NCI-H1048 (cell line): ENCODE data around the gene GJD2.
A peak's percentile ranks its signal among the peaks of the same experiment; 100 is the strongest.

ENCODE experiments used
- DNase-seq: peaks from one replicate; lab custom pipeline; 2025; lab: John Stamatoyannopoulos, UW

Gene GJD2

DNA sequence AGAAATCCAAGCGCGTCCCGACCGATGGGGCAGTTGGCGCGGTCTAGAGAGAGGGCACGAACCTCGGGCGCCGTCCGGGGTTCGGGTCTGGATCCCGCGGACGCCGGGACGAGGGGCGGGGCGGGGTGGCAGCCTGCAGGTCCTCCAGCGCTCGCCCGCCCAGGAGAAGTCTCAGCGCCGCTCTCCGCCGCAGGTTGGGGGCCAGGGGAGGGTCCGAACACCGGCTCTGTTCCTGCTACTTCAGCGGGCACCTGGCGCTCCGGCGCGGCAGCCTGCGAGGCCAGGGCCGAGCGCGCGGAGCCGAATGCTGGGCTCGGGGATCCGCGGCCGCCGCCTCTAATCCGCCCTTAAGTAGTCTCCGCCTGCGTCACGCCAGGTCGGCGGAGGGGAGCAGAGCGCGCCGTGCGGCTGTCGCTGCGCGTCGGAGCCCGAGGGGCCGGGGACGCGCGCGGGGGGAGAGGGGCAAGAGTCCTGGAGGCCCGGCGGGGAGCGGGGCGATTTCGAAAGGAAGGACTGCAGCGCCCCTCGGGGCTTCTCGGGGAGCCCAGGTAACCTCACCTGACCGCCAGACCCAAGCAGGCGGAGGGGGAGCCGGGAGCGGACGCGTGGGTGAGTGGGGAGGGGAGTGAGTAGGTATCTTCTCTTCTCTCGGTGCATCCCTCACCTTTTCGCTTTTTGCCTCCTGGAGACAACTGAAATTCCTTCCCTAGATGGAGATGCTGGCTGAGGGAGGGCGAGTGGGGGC lies at the start of gene GJD2:
TSS of gene GJD2 (minus strand) at position 325 of the 745 bp plus-strand sequence. CDS start 510 bp downstream, outside the sequence.
- no peak for DNase-seq

DNA sequence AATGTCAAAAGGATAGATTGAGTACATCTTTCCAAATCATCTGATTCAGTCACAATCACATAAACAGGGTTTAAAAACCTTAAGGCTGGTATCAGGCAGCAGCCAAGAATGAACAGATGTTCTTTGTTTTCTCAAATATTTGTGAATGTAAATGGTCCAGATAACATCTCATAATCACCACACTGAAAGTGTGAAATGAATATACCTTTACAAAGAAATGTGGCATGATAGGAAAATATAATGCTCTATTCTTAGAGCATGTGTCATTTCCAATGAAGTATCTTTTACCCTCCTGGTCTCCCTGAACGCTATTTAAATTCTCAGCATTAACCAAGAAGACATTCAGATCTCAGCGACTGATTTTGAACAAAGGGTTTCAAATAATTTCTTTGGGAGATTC lies 49.3 kb upstream of the GJD2 start:
- DNase-seq = peak; percentile 46

DNA sequence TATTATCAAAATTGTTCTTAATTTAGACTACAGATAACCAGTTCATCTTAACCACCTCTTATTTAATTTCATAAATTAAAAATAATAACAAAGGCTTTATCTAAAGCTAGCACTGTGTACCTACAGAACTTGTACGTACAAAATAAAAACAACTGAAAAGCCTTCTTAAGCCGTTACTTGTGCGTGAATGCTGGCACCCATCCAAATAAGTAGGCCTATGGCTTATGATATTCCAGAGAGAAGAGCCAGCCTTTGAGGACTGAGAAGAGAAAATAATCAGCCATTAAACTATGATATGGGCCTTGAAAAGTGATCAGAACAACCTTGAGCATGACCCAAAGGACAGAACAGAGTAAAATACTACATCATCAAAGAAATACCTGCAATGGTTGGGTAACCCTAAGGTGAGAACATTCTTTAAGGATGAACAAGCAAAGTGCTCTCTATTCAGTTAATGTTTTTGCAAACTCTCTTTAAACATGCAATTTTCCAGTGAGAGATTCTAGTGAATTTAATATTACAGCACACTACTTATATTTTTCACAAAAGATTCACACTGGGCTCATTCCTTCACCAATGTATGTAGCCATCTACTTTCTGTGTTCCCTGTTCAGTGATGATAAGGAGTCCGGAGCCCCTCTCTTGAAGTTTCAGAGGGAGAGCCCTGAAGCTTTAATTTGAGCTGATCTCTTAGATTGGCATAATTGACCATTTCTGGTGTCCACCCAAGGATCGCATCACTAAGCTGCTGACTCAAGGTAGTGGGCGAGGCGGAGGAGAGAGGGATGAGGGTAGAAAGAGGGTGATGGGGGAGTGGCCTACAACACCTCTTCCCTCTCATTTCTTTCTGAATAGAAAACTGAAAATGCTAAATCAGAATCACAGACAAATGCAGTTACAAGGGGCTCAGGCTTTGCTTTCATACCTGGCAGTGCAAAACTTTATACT lies 48.3 kb upstream of the GJD2 start:
- DNase-seq = no peak

DNA sequence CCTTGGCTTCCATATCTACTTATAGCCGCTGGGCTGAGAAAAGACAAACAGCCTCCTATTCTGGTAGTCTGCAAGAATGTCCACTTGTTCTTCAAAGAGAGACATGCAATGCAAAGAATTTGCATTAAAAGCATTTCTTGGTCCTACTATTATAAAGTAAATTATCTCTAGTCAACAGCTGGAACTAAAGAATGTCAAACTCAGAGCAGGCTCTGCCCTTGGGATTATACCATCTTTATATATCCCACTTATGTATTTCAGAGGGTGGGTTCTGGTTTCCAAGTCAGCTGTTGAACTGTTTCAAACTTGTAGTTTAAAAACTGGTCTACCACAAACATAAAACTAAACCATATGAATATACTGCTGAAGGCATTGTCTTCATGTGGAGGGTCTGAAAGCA lies 47.6 kb upstream of the GJD2 start:
- no peak for DNase-seq

DNA sequence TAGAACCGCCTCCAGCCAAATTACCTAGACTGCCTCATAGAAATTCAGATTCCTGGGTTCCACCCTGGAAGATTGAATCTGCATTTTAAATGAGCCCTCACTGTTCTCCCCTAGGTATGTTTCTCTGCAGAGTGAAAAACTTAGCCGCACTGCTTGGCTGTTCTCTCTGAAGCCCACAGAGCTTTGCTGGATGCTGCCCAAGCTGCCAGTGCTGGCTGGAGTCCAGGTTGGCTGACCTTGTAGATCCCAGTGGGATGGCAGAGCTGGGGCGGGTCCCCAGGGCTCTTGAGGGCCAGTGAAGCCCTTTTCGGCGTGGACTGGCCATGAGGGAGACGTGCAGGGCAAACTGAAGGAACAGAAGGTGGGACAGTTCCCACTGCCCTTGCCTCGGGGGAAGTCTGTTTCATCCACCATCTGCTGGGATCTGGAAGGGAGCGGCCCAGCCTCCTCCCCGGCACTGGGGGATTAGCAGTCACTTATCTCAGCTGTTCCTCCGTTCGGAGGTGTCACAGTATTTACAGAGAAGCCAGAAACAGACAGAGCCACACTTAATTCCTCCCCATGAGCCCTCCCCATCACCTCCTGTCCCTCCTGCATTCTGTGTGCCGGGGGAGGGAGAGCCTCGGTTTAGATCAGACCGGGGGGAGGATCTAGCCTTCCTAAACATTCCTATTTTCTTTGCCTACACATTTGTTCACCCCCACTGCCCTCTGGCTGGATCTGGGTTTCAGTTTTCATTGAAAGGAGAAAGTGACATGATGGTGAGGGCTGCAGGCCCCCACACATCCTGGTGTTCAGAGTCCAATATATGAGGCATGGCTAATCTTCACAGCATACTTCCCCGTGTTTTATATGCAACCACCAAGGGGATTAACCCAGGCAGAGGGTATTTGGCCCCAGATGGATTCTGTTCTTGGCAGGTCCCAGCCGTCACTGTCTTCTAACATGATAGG lies 44.6 kb upstream of the GJD2 start:
- DNase-seq = no peak

DNA sequence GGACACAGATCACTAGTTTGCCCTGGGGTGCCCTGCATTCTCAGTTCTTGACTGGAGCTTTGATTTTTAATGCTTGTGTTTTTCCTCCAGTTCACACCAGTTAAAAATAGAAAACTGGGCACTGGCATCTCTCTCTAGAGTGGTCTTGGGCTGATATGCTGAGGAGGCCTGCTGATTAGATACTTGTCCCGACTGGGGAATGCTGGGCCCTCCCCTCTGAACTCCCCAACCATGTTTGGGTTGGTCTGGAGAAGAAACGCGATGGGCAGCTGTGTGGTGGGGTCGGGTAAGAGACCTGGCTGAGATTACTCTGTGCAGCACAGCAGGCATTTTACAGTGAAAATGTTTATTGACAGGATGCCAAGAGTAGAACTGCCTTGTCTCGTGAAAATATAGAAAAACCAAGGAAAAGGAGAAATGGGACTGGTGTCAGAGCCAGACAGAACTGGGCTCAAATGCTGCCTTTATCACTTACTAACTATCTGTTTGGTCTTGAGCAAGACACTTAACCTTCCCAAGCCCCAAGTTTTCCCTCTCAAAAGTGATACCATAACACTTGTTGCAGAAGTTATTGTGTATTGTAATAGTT lies 42.1 kb upstream of the GJD2 start:
- DNase-seq = no peak

DNA sequence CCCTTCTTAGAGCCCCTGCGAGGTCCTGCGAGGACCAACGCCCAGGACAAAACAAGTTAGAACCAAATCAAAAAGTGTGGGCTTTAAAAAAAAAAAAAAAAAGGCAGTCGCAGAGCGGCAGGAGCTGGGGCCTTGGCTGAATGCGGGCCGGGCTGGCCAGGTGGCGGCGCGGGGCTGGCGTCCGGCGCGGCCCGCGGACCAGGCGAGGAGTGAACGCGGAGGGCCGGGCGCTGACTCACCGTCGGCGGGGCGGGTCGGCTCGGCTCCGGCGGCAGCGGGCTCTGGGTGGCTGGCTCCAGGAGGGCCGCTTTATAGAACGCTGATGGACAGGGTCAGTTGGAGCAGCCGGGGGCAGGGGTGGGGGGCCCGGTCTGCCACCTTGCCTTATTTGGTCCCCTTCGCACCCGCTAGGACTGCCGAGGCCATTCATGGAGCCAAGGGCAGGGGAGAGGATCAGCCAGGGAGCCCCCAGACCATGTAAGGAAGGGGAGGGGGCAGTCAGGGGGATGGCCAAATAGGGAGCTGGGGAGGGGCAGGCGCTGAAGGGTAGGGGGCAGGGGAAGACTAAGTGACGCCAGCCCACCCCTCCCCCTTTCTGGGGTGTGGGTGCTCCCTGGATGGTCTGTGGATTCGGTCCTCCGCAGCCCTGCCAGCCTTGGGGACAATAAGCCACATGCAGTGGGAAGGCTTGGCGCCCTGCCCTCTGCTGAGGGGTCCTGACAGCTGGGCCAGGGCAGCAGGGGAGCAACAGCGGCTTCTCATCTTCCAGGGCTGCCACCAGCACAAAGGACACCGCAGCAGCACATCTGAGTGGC lies 40.7 kb upstream of the GJD2 start, which contains the start of gene ACTC1:
TSS of gene ACTC1 (minus strand) at position 283 of the 815 bp plus-strand sequence. CDS start 741 bp downstream, outside the sequence.
- no peak for DNase-seq

DNA sequence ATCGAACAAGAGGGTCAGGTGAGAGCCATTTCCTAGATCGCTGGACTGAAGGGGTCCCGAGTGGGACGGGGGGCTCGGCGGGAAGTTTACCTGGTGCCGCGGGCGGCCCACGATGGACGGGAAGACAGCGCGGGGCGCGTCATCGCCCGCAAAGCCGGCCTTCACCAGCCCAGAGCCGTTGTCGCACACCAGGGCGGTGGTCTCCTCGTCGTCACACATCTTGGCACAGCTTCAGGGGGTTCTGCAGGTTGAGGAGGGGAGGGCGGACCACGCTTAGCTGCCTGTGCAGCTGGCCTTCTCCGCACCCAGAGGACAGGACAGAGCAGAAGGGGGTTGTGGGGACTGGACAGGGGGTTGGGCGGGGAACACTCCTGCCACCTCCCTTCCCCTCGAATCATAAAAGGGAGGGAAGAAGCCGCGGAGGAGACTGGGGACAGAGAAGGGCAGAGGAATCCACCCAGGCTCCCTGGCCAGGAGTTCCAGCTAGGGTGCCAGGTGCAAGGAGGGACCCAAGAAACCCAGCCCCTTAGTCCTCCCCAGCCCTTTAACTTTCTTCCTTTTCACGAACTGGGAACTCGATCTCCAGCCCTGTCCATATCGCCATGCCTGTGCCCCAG lies 39.9 kb upstream of the GJD2 start:
- no peak for DNase-seq

DNA sequence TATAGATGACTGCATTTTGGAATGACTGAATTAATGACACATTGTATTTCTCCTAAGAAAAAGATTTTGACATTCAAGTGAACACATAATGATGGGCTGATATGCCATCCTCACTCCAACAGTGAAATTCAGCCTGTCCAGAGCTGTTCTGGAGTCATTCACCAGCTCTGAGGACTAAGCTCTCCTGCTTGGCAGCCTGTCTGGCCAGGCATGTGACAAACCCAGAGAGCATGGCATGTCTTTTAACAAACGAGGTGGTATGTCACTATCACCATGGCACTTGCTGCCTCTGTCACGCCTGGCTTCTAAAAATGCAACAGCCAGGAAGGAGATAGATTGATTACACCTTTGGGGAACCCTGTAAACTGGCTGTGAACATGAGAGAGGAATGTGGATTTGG lies 39.1 kb upstream of the GJD2 start:
- DNase-seq = no peak

DNA sequence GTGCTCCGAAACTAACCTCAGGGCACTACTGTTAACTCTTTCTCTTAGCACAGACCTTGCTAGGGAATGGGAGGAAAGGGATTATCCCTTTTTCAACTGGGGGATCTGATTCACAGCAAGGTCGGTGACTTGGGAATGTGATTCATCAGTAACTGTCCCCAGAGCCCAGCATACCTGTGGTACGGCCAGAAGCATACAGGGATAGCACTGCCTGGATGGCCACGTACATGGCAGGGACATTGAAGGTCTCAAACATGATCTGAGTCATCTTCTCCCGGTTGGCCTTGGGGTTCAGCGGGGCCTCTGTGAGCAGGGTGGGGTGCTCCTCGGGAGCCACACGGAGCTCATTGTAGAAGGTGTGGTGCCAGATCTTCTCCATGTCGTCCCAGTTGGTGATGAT lies 38.3 kb upstream of the GJD2 start:
- DNase-seq = no peak

DNA sequence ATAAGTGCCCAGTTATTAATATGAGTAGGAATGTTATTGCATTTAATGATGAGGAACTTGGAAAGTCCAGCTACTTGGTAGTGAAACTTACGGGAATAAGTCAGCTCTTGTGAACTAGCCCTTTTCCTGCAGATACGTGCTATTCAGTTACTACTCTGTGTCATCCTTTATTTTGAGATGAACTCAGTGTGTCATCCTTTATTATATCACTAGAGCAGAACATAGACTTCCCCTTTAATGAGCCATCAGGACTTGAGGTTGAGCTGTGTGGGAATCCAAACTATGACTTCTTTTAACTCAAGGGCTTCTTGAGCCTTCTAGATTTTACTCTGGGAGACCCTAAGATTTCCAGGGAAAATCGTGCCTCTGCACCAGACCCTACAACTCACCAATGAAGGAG lies 36.9 kb upstream of the GJD2 start:
- DNase-seq = no peak

DNA sequence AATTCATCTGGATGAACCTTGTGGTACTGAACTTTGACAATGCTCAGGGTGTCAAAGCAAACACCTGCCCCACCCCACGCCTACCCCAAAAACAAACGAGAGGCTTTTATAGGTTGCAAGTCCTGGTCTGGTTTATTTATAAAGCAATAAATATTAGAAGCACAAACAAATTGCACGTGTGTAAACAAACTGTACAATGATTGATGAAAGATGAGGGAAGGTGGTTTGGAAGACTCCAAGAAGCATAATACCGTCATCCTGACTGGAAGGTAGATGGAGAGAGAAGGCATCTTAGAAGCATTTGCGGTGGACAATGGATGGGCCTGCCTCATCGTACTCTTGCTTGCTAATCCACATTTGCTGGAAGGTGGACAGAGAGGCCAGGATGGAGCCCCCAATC lies 35.3 kb upstream of the GJD2 start:
- DNase-seq = no peak

DNA sequence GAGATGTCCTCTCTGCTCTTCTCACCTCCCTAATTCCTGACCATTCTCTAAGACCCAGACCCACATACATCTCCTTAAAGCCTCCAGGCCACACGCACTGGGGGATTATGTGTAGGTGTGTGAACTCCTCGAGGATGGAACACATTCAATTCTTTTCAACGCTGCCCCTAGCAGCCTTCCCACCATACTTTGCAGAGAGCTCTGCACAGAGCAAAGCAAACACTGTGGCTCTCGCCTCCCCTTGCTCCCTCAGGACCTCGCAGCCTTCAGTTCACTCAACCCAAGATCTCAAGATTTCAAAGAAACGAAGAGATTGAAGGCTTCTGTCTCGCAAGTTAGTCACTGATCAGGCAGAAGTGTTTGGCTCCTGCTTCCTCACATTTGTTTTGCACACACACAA lies 34.5 kb upstream of the GJD2 start:
- no peak for DNase-seq

DNA sequence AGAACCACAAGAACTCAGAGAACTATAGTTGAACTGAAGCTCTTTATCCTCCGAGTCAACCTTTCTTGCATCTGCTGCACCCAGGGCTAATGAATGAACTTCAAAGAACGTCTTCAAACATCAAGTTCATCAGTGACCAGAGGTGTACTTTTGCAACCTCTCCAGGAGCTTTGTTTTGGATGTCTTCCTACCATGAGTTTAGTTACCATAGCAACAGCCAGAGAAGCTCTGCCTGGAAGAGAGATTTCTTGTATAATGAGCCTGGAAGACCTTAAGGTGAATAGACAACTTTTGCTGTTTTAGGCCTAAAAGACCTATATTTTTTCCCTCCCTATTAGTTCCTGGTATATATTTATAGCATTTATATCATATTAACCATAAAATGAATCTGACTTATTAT lies 31.4 kb upstream of the GJD2 start:
- no peak for DNase-seq

DNA sequence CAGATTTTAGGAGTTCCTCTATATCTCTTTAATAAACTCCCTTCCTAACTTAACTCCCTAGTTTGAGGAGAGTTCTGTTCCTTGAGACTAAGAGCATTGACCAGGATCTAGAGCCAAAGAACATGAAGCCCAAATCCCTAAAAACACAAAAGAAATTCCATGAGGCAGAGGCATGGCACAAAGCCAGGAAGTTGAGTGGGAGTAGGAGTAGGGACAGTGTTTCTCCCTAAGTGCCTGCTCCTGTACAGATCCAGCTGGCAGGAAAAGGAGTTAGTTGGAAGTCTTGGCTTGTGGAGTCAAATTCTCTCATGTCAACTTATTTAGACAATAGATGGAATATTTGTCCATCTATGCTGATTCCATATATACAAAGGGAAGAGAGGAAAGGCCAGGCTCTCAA lies 29.2 kb upstream of the GJD2 start:
- DNase-seq = no peak

DNA sequence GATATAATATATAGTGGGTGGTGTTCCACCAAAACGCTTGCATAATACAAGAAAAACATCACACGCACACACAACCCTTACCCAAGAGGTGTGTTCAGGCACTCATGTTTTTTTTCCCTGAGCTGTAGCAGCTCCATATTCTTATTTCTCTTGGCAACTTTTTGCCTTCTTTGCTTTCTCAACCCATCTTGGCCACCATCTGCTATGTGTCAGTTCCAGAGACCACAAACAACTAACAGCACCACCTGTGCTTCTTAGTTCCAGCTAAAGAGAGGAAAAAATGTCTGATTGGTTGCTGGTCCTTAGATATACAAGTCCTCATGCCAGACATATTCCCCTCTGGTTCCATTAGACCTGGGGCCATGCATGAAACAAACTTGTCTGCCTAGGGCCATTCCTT lies 28.6 kb upstream of the GJD2 start:
- no peak for DNase-seq

DNA sequence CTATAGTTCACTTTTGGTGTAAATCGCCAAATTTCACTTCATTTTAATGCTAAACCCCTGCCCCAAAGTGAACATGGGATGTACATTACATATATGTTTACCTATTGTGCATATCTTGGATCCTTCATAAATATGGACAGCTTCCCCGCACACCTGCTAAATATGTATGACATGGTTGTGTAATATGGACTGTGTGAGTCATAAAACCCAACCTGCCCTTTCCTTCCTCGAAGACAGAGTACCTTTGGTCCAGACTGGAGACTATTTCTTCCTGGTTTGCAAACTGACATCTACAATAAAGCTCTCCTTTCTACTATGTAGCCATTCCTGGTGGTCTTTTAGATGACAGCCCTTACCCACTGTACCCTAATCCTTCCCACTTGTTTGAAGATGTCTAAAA lies 28.1 kb upstream of the GJD2 start:
- DNase-seq = no peak

DNA sequence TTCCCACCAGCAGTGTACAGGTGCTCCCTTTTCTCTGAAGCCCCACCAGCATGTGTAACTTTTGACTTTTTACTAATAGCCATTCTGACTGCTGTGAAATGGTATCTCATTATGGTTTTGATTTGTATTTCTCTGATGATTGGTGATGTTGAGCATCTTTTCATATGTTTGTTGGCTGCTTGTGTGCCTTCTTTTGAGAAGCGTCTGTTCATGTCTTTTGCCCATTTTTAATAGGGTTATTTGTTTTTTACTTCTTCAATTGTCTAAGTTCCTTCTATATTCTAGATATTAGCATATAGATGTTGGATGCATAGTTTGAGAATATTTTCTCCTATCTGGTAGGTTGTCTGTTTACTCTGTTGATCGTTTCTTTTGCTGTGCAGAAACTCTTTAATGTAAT lies 25.9 kb upstream of the GJD2 start:
- DNase-seq = no peak

DNA sequence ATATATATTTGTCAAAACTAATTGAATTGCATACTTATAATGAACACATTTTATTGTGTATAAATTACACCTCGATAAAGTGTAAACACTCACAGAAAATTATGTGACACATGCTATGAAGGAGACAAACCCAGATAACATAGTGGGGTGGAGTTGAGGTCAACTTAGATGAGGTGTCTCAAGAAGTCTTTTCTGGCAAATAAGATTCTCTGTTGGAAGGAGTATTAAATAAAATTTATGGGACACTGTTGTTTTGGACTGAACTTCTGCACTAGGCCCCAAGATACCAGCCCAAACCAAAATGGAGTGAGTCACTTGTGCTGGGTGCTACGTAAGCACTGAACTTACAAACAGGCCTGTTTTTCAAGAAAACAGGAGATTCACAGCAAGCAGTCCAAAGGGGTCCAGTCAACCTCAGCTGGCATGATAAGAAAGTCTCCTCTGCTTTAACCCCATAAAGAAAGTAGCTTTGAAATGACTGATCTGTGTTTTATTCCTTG lies 21.9 kb upstream of the GJD2 start:
- no peak for DNase-seq

DNA sequence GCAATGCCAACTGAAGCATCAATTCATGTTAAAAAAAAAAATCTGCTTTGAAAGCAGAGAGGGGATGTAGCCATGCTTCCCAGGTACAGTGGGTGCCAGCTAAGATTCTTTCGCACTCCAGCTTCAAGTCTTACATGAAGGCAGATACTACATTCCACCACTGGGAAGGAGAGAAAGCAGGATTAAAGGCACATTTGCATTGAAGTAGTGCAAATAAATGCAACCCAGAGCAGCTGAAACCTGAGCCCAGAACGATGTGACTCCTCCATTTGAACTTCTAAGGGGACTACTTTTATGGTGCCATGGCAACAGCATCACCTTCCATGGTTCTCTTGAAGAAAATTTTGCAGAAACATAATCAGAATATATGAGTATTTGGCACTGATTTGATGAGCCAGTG lies 19.1 kb upstream of the GJD2 start:
- DNase-seq = no peak
